HG02798 (cell line): Measurements from ENCODE around the gene BPGM.

Experiments
- ATAC-seq: cut with Tn5 transposase; IDR thresholded peaks from one replicate; pipeline ENCODE4 v1.9.1; 2021; ENCODE audit warnings: mild to moderate bottlenecking; ENCODE audit not compliant: unreplicated experiment, poor library complexity

The BPGM gene

DNA sequence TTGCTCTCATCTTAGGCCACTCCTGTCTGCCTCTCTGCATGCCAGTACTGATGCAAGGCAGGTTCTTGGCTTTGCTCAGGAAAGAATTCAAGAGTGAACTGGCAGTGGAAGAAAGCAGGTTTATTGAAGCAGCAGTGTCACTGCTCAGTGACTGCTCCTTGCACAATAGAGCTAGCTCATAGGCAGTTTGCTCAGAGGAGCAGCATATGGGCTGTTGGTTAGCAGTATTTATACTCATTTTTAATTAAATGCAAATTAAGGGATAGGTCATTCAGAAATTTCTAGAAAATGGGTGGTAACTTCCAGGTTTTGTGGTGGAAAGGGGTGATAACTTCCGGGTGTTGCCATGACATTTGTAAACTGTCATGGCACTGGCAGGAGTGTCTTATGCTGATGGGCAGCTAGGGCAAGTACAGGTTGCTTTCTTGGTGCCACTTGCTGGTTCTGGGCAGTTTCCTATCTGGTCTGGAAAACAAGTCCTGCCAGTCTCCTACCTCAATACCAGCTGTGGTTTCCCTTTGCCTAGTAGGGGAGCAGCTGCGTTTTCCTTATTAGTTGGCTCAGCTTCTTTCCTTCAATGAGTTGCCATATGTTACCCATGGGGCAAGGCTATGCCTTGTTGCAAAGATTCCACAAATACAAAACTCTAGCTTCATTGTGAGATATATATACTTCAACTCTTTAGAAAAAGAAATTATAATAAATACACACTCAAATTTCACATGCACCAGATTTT is 68.0 kb downstream of the BPGM start:
- ATAC-seq, result no peak

- ATAC-seq, result no peak
Observed at GRCh38 chr7:134718211-134718875, 71.7 kb downstream of the BPGM start.

GRCh38 chr7:134720091-134720935 is 73.7 kb downstream of the BPGM start:
- no peak for ATAC-seq

- no peak for ATAC-seq
Observed at GRCh38 chr7:134721171-134721570, 74.5 kb downstream of the BPGM start.

DNA sequence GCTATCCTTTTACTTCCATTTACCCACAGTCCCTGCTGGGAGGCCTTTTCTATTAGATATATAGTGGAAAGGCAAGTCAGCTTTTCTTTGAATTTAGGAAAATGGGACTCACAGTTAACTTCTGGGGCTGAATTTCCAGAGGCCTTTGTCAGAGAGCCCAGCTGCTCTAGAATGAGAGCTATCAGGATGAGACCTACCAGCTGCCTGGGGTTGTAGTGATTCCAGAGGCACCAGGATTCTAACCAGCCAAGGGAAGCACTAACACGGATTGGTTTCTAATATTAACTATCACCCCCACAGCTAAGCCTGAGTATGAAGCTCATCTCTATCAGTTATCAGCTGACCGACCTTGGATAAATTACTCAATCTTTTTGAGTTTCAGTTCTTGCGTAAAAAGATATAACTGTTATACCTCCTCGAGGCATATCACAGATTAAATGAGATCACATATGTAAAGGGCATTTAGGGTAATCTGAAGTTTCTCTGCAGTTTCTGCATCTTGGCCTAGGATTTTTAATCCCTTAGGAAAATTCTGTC is 76.2 kb downstream of the BPGM start:
- ATAC-seq, result no peak

- no peak for ATAC-seq
Observed at GRCh38 chr7:134723892-134724291, 77.2 kb downstream of the BPGM start.

DNA sequence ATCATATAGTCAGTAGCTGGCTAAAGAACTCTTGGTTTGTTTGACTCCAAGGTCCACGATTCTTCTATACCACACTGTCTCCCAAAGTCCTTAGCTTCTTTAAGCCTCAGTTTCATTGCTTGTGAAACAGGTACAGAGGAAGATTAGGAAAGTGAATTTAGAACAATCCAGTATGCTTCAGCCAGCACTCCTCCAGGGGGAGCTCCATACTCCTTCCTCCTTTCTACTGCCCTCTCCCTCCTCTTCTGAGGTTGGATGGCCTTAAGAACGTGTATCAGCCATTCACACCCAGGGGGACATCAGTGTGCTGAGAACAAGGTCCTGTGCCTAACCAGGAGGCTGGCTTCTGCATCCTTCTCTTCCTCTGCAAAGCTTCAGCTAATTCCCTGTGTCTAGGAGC is 78.0 kb downstream of the BPGM start:
- ATAC-seq, result no peak

GRCh38 chr7:134726581-134726980 is 79.9 kb downstream of the BPGM start:
- ATAC-seq, result no peak

GRCh38 chr7:134727711-134728110 is 81.1 kb downstream of the BPGM start:
- ATAC-seq, result no peak
